Endothelial cell of umbilical vein (primary cell): ENCODE data around the gene LRTM2. TPM values are rescaled to one million over a fixed set of nuclear protein-coding genes. Genes with fewer than 3 reads are reported as not detected.

Experiments
- BruUV-seq: library from RNA; stranded (reverse); fragments of 400-500 nt; replicated peaks from 2 replicates; lab custom pipeline; 2021; lab: Mats Ljungman, UMichigan
- CTCF ChIA-PET: fragments of 300-600, 350-600 bp; sonication (Branson Sonifier 250); formaldehyde crosslinking; loops from one replicate; lab custom pipeline; 2021; ENCODE audit warnings: antibody characterized with exemption, inconsistent platforms; lab: Charles Lee
- POLR2A ChIA-PET: fragments of 300-600, 350-600 bp; sonication (Branson Sonifier 250); formaldehyde crosslinking; loops from one replicate; lab custom pipeline; 2021; ENCODE audit warnings: antibody characterized with exemption, inconsistent platforms; lab: Charles Lee
- DNase-seq: peaks from one replicate; pipeline ENCODE4 v3.0.0-alpha.2; 2011; ENCODE audit warnings: low read depth, low spot score
- FAIRE-seq: peaks from 2 replicates; lab custom pipeline; 2011; peaks lifted over from hg19 to GRCh38; lab: Jason Lieb, UNC
- H2AFZ ChIP-seq: 2 replicates; pipeline ENCODE4 v1.6.0; 2012; ENCODE audit warnings: low read depth, low read length, control low read depth, inconsistent platforms
- H3K27ac ChIP-seq: 2 replicates; pipeline ENCODE4 v1.5.1; 2011; ENCODE audit warnings: low read depth, mild to moderate bottlenecking, control low read depth, low read length, moderate library complexity; ENCODE audit not compliant: insufficient read depth
- H3K27me3 ChIP-seq, 2 experiments: 2 replicates each; pipeline versions ENCODE4 v1.6.0 to v1.6.1; 2011; ENCODE audit warnings: low read length in 2 of 2, mixed read lengths in 1 of 2; ENCODE audit not compliant: control insufficient read depth in 2 of 2, insufficient read depth in 2 of 2
- H3K36me3 ChIP-seq, 2 experiments: 2 replicates in 1 of 2; 3 replicates in 1 of 2; pipeline ENCODE4 v1.5.1; 2011; ENCODE audit warnings: low read length in 2 of 2, mild to moderate bottlenecking in 1 of 2, moderate library complexity in 1 of 2; ENCODE audit not compliant: control insufficient read depth in 2 of 2, insufficient read depth in 2 of 2; ENCODE audit errors: extremely low read depth in 1 of 2
- H3K4me1 ChIP-seq: 3 replicates; pipeline ENCODE4 v1.5.1; 2011; ENCODE audit warnings: mild to moderate bottlenecking, low read length; ENCODE audit not compliant: control insufficient read depth, insufficient read depth; ENCODE audit errors: extremely low read depth
- H3K4me2 ChIP-seq: 2 replicates; pipeline ENCODE4 v1.6.1; 2011; ENCODE audit warnings: low read length, control low read depth, mixed read lengths; ENCODE audit not compliant: insufficient read depth
- H3K4me3 ChIP-seq, 3 experiments: fragments of 200-600 bp in 1 of 3; sonication (generic), shearing (Covaris generic) in 1 of 3; replicated peaks in 1 of 3; 2 replicates each; pipeline ENCODE4 v1.5.1; 2011 to 2016; ENCODE audit warnings: control low read depth in 3 of 3, low read length in 3 of 3, mild to moderate bottlenecking in 2 of 3, inconsistent platforms in 1 of 3, low read depth in 1 of 3, moderate library complexity in 1 of 3; ENCODE audit not compliant: insufficient read depth in 1 of 3
- H3K79me2 ChIP-seq: 2 replicates; pipeline ENCODE4 v1.6.0; 2012; ENCODE audit warnings: low read length, inconsistent platforms; ENCODE audit not compliant: control insufficient read depth, insufficient read depth
- H3K9ac ChIP-seq: replicated peaks from 2 replicates; pipeline ENCODE3; 2011; ENCODE audit warnings: low read length, control low read depth; ENCODE audit not compliant: insufficient read depth; ENCODE audit errors: extremely low read depth
- H3K9me1 ChIP-seq: replicated peaks from 3 replicates; pipeline ENCODE4 v1.6.0; 2011; ENCODE audit warnings: mild to moderate bottlenecking, low read length; ENCODE audit not compliant: control insufficient read depth, insufficient read depth; ENCODE audit errors: extremely low read depth
- H3K9me3 ChIP-seq: replicated peaks from 2 replicates; pipeline ENCODE4 v1.5.1; 2012; ENCODE audit warnings: low read length, inconsistent platforms; ENCODE audit not compliant: control insufficient read depth, insufficient read depth
- H4K20me1 ChIP-seq: replicated peaks from 2 replicates; pipeline ENCODE3; 2011; ENCODE audit warnings: mild to moderate bottlenecking, low read length; ENCODE audit not compliant: control insufficient read depth, insufficient read depth; ENCODE audit errors: extremely low read depth
- EZH2 ChIP-seq: IDR thresholded peaks from 2 replicates; pipeline ENCODE4 v1.6.1; 2012; ENCODE audit warnings: borderline replicate concordance, low read depth, mild to moderate bottlenecking, moderate library complexity, low read length, inconsistent platforms; ENCODE audit not compliant: severe bottlenecking
- FOS ChIP-seq: IDR thresholded peaks from 2 replicates; pipeline ENCODE4 v1.6.1; 2011; ENCODE audit warnings: mild to moderate bottlenecking, low read length, moderate library complexity, borderline replicate concordance; ENCODE audit not compliant: insufficient read depth
- GATA2 ChIP-seq: IDR thresholded peaks from 2 replicates; pipeline ENCODE4 v1.7.0; 2011; ENCODE audit warnings: low read depth, mild to moderate bottlenecking, moderate library complexity, mixed read lengths, low read length; ENCODE audit not compliant: insufficient read length, insufficient read depth
- JUN ChIP-seq: IDR thresholded peaks from 2 replicates; pipeline ENCODE4 v1.6.1; 2011; ENCODE audit warnings: borderline replicate concordance, low read depth; ENCODE audit not compliant: insufficient read length, insufficient read depth
- MYC ChIP-seq: IDR thresholded peaks from one replicate; pipeline ENCODE4 v1.6.1; 2011; ENCODE audit warnings: mild to moderate bottlenecking, low read depth, low read length
- POLR2A ChIP-seq: IDR thresholded peaks from 2 replicates; pipeline ENCODE4 v1.6.1; 2012; ENCODE audit warnings: low read depth, mild to moderate bottlenecking, control low read depth, low read length
- POLR2AphosphoS5 ChIP-seq: IDR thresholded peaks from 2 replicates; pipeline ENCODE4 v1.6.1; 2012; ENCODE audit warnings: low read depth, mild to moderate bottlenecking, control low read depth, low read length, moderate library complexity; ENCODE audit not compliant: insufficient read depth
- dilution Hi-C: fragments of 300-500 bp; cut with MboI; formaldehyde crosslinking; loops from one replicate; pipeline ENCODE4 v1.15.0; 2019; ENCODE audit warnings: low sequenced_read_pairs; ENCODE audit not compliant: extremely low pct_ligation_motif_present
- intact Hi-C: fragments of 100-400 bp; cut with micrococcal nuclease; formaldehyde crosslinking; loops from one replicate; pipeline ENCODE4 v1.10.0; 2022
- polyA plus RNA-seq, 4 experiments: library from polyadenylated mRNA; depleted of rRNA in 3 of 4; stranded (reverse) in 3 of 4; unstranded in 1 of 4; fragments of >200 nt; gene quantifications; 2 replicates each; pipeline versions ENCODE4 v1.2.1 to v1.2.3, GENCODE V29; 2011 to 2012; ENCODE audit warnings: missing spikeins in 1 of 4
- total RNA-seq: library from RNA; stranded (reverse); gene quantifications from 2 replicates; pipeline ENCODE4 v1.2.3, GENCODE V29; 2021
- TF ChIP-seq, protein P1 (sequence below): IDR thresholded peaks from 2 replicates; pipeline ENCODE4 v1.6.1; 2011; ENCODE audit not compliant: insufficient read depth, insufficient read length

Gene LRTM2
- total and polyA plus RNA-seq, 2 donors (not counting 3 experiments of a cell fraction or from before 2014, with no cell fraction given) = not detected

- FAIRE-seq = no peak
- Histone ChIP-seq H3K27ac (no peak overlapping the region), H3K36me3 (no peaks in the 10 kb centered on the region), H3K4me1 (no peaks in the 10 kb centered on the region), H3K4me3 (no peak overlapping the region), H3K9ac (no peak overlapping the region), H4K20me1 (no peaks in the 10 kb centered on the region), H3K9me3 (no peaks in the 10 kb centered on the region), H3K4me2 (no peak overlapping the region), H3K9me1 (no peaks in the 10 kb centered on the region), H3K27me3 (no peaks in the 10 kb centered on the region), H2AFZ (no peak overlapping the region), H3K79me2 (no peaks in the 10 kb centered on the region)
- no TSS peak for BruUV-seq
- TF ChIP-seq POLR2AphosphoS5 (no peak), GATA2 (no peak), JUN (no peak), POLR2A (no peak), FOS (no peak), EZH2 (no peak)
- TF ChIP-seq, protein P1, sequence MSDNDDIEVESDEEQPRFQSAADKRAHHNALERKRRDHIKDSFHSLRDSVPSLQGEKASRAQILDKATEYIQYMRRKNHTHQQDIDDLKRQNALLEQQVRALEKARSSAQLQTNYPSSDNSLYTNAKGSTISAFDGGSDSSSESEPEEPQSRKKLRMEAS = no peak
- DNase-seq = no peak
- ChIA-PET CTCF (no interaction called here), POLR2A (no interaction called here)
- intact Hi-C loops (no loop called here), dilution Hi-C loops (no loop called here)
Observed at GRCh38 chr12:1885082-1885596, 64.8 kb downstream of the LRTM2 start.

- dilution Hi-C loops = no loop called here
- Histone ChIP-seq H3K79me2 (no peaks in the 10 kb centered on the region), H3K27ac (no peak overlapping the region), H3K36me3 (no peaks in the 10 kb centered on the region), H3K9ac (no peak overlapping the region), H3K27me3 (no peaks in the 10 kb centered on the region), H3K9me1 (no peaks in the 10 kb centered on the region), H3K9me3 (no peaks in the 10 kb centered on the region), H3K4me3 (no peak overlapping the region), H3K4me1 (no peaks in the 10 kb centered on the region), H3K4me2 (no peak overlapping the region), H4K20me1 (no peaks in the 10 kb centered on the region), H2AFZ (no peak overlapping the region)
- POLR2A ChIA-PET = no interaction called here
- intact Hi-C loops = no loop called here
- DNase-seq (no peak), FAIRE-seq (no peak)
- TF ChIP-seq POLR2A = no peak
- TF ChIP-seq GATA2 = no peak
- TF ChIP-seq EZH2 = no peak
- TF ChIP-seq MYC = no peak
- TF ChIP-seq, protein P1 = no peak
- CTCF ChIA-PET = no interaction called here
- no TSS peak for BruUV-seq
Observed at GRCh38 chr12:1885599-1886245, 65.4 kb downstream of the LRTM2 start.
